Measurements from ENCODE around the gene SYT6. TPM values are rescaled to one million over a fixed set of nuclear protein-coding genes. Genes with fewer than 3 reads are reported as not detected.

Gene SYT6
- total RNA-seq, 2 experiments from 2014 or later = not detected

- no peak for DNase-seq
Measured at GRCh38 chr1:114173680-114174079, 20.0 kb upstream of the SYT6 start.

GRCh38 chr1:114169509-114169908 lies 15.8 kb upstream of the SYT6 start:
- Mint-ChIP-seq H3K9me3 (no peaks in the 10 kb centered on the region), H3K27me3 (ENCODE audit: low read depth) (no peaks in the 10 kb centered on the region), H3K4me3 (no peak overlapping the region), H3K27ac (no peak overlapping the region), H3K4me1 (ENCODE audit: low read depth) (no peaks in the 10 kb centered on the region), H3K36me3 (ENCODE audit: low read depth) (no peaks in the 10 kb centered on the region)
- intact Hi-C loops (cut with micrococcal nuclease) = no loop called here
- no peak for DNase-seq
- CTCF ChIA-PET = no interaction called here

More at GRCh38 chr1:114173680-114174079, 20.0 kb upstream of the SYT6 start:
- Mint-ChIP-seq H3K27ac (no peak overlapping the region), H3K9me3 (no peaks in the 10 kb centered on the region), H3K27me3 (ENCODE audit: low read depth) (no peaks in the 10 kb centered on the region), H3K4me3 (no peak overlapping the region), H3K4me1 (ENCODE audit: low read depth) (no peaks in the 10 kb centered on the region), H3K36me3 (ENCODE audit: low read depth) (no peaks in the 10 kb centered on the region)
- CTCF ChIA-PET = no interaction called here
- intact Hi-C loops (cut with micrococcal nuclease) = no loop called here

- intact Hi-C loops (cut with micrococcal nuclease) = no loop called here
- H3K4me3 Mint-ChIP-seq = no peak overlapping the region
- DNase-seq = no peak
- CTCF ChIA-PET = no interaction called here
- no peaks in the 10 kb centered on the region for H3K36me3 Mint-ChIP-seq (ENCODE audit: low read depth)
- peaks cover 3% of the 10 kb centered on the region for H3K27me3 Mint-ChIP-seq (ENCODE audit: low read depth)
- H3K4me1 Mint-ChIP-seq (ENCODE audit: low read depth) = no peaks in the 10 kb centered on the region
- H3K9me3 Mint-ChIP-seq = no peaks in the 10 kb centered on the region
- H3K27ac Mint-ChIP-seq = no peak overlapping the region
Measured at GRCh38 chr1:114167226-114167625, 13.6 kb upstream of the SYT6 start.

GRCh38 chr1:114164840-114165543 lies 11.3 kb upstream of the SYT6 start:
- H3K9me3 Mint-ChIP-seq = no peaks in the 10 kb centered on the region
- H3K27me3 Mint-ChIP-seq (ENCODE audit: low read depth) = peaks cover 12% of the 10 kb centered on the region
- H3K4me1 Mint-ChIP-seq (ENCODE audit: low read depth) = no peaks in the 10 kb centered on the region
- intact Hi-C loops (cut with micrococcal nuclease) = no loop called here
- H3K36me3 Mint-ChIP-seq (ENCODE audit: low read depth) = no peaks in the 10 kb centered on the region
- peak; percentile 33 for DNase-seq
- no peak overlapping the region for H3K27ac Mint-ChIP-seq
- CTCF ChIA-PET = interaction anchor here (0.6 kb wide), 1 partner anchor 156 kb away, joined by 3 read pairs; no protein-coding TSS in a partner anchor
- no peak overlapping the region for H3K4me3 Mint-ChIP-seq

- Mint-ChIP-seq H3K27ac (no peak overlapping the region), H3K4me1 (ENCODE audit: low read depth) (no peaks in the 10 kb centered on the region), H3K36me3 (ENCODE audit: low read depth) (no peaks in the 10 kb centered on the region), H3K4me3 (no peak overlapping the region), H3K27me3 (ENCODE audit: low read depth) (peaks cover 30% of the 10 kb centered on the region), H3K9me3 (no peaks in the 10 kb centered on the region)
- DNase-seq = no peak
- intact Hi-C loops (cut with micrococcal nuclease) = loop anchor here (10.0 kb wide), 1 partner anchor 185 kb away; the partner anchor contains the start of gene OLFML3
- CTCF ChIA-PET = interaction anchor here (0.6 kb wide), 1 partner anchor 194 kb away, joined by 3 read pairs; no protein-coding TSS in a partner anchor
Measured at GRCh38 chr1:114159941-114160340, 6.3 kb upstream of the SYT6 start.

- Mint-ChIP-seq H3K27ac (no peak overlapping the region), H3K9me3 (no peaks in the 10 kb centered on the region), H3K27me3 (ENCODE audit: low read depth) (peaks cover 38% of the 10 kb centered on the region), H3K36me3 (ENCODE audit: low read depth) (no peaks in the 10 kb centered on the region), H3K4me1 (ENCODE audit: low read depth) (peaks cover 10% of the 10 kb centered on the region), H3K4me3 (no peak overlapping the region)
- DNase-seq = no peak
- intact Hi-C loops (cut with micrococcal nuclease) = loop anchor here (10.0 kb wide), 1 partner anchor 182 kb away; the partner anchor contains the start of gene OLFML3
- CTCF ChIA-PET = no interaction called here
Measured at GRCh38 chr1:114157275-114157660, 3.6 kb upstream of the SYT6 start.

GRCh38 chr1:114156538-114157274 lies 3.0 kb upstream of the SYT6 start:
- Mint-ChIP-seq H3K9me3 (no peaks in the 10 kb centered on the region), H3K27ac (no peak overlapping the region), H3K4me3 (no peak overlapping the region), H3K4me1 (ENCODE audit: low read depth) (peaks cover 11% of the 10 kb centered on the region), H3K36me3 (ENCODE audit: low read depth) (no peaks in the 10 kb centered on the region), H3K27me3 (ENCODE audit: low read depth) (peaks cover 43% of the 10 kb centered on the region)
- CTCF ChIA-PET = no interaction called here
- DNase-seq = no peak
- intact Hi-C loops (cut with micrococcal nuclease) = loop anchor here (10.0 kb wide), 1 partner anchor 182 kb away; the partner anchor contains the start of gene OLFML3

GRCh38 chr1:114155706-114156105 lies 2.0 kb upstream of the SYT6 start:
- intact Hi-C loops (cut with micrococcal nuclease) = loop anchor here (10.0 kb wide), 1 partner anchor 181 kb away; the partner anchor contains the start of gene OLFML3
- Mint-ChIP-seq H3K9me3 (no peaks in the 10 kb centered on the region), H3K4me3 (no peak overlapping the region), H3K27ac (no peak overlapping the region), H3K36me3 (ENCODE audit: low read depth) (no peaks in the 10 kb centered on the region), H3K27me3 (ENCODE audit: low read depth) (peaks cover 49% of the 10 kb centered on the region), H3K4me1 (ENCODE audit: low read depth) (peaks cover 11% of the 10 kb centered on the region)
- DNase-seq = no peak
- CTCF ChIA-PET = no interaction called here

GRCh38 chr1:114154963-114155322 lies 1.3 kb upstream of the SYT6 start:
- H3K4me1 Mint-ChIP-seq (ENCODE audit: low read depth) = peaks cover 11% of the 10 kb centered on the region

GRCh38 chr1:114154146-114154962 lies 685 bp upstream of the SYT6 start:
- intact Hi-C loops (cut with micrococcal nuclease) = loop anchor here (10.0 kb wide), 1 partner anchor 180 kb away; the partner anchor contains the start of gene OLFML3
- Mint-ChIP-seq H3K9me3 (no peaks in the 10 kb centered on the region), H3K27me3 (ENCODE audit: low read depth) (peaks cover 47% of the 10 kb centered on the region), H3K27ac (no peak overlapping the region), H3K4me1 (ENCODE audit: low read depth) (peaks cover 11% of the 10 kb centered on the region), H3K36me3 (ENCODE audit: low read depth) (no peaks in the 10 kb centered on the region), H3K4me3 (peak overlapping the region; percentile 5)
- CTCF ChIA-PET = interaction anchor here (0.9 to 1.0 kb wide), 2 partner anchors 57 to 122 kb away, joined by 3 read pairs; no protein-coding TSS in a partner anchor
- no peak for DNase-seq

More at GRCh38 chr1:114154963-114155322, 1.3 kb upstream of the SYT6 start:
- CTCF ChIA-PET = interaction anchor here (0.9 kb wide), 1 partner anchor 58 kb away, joined by 3 read pairs; no protein-coding TSS in a partner anchor
- Mint-ChIP-seq H3K9me3 (no peaks in the 10 kb centered on the region), H3K36me3 (ENCODE audit: low read depth) (no peaks in the 10 kb centered on the region), H3K27me3 (ENCODE audit: low read depth) (peaks cover 47% of the 10 kb centered on the region), H3K4me3 (peak overlapping the region; percentile 5), H3K27ac (no peak overlapping the region)
- peak; percentile 24 for DNase-seq
- intact Hi-C loops (cut with micrococcal nuclease) = loop anchor here (10.0 kb wide), 1 partner anchor 180 kb away; the partner anchor contains the start of gene OLFML3

DNA sequence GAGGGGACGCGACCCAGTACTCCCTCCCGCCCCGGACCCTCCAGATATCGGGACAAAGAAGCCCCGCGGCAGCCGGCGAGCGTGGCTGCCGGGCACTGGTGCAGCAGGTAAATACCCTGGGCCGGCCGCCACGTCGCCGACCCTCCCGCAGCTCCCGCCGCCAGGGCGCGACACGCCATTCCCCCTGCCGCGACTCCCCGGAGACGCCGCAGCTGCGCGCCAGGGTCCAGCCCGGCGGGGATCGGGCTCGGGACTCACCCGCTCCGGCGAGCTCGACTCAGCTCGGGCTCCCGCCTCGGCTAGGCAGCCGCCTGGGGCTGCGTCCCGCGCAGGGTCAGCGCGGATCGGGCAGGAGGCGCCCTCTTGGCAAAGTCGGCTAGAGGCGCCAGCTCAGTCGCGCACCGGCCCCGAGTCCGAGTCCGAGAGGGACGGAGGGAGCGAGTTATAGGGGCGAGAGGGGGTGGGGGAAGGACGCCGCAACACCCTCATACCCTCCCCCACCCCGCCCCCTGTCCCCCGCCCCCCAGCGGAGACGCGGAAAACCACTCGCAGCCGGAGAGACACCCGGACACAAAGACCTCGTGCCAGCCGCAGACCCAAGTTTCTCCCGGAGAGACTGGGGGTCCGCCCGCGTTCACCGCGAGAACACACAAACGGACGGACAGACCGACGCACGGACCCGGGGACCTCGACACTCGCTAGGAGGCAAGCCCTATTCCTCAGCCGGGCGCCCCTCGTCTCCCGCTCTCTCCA lies 985 bp downstream of the SYT6 start:
- Mint-ChIP-seq H3K27me3 (ENCODE audit: low read depth) (peaks cover 54% of the 10 kb centered on the region), H3K4me3 (peak overlapping the region; percentile 19), H3K9me3 (no peaks in the 10 kb centered on the region), H3K27ac (no peak overlapping the region), H3K36me3 (ENCODE audit: low read depth) (no peaks in the 10 kb centered on the region), H3K4me1 (ENCODE audit: low read depth) (peaks cover 11% of the 10 kb centered on the region)
- intact Hi-C loops (cut with micrococcal nuclease) = loop anchor here (10.0 kb wide), 1 partner anchor 178 kb away; the partner anchor contains the start of gene OLFML3
- DNase-seq = peak; percentile 18
- CTCF ChIA-PET = interaction anchor here (1.5 to 2.3 kb wide), 2 partner anchors 26 to 130 kb away, joined by 4 to 7 read pairs; no protein-coding TSS in a partner anchor
